Measurements from ENCODE around the gene COPG1. TPM values are rescaled to one million over a fixed set of nuclear protein-coding genes. Genes with fewer than 3 reads are reported as not detected.

Gene COPG1
- total RNA-seq, 3 donors from 2014 or later (not counting 1 experiment from before 2014, with no cell fraction given) = 127 to 141 (median 135) TPM

DNA sequence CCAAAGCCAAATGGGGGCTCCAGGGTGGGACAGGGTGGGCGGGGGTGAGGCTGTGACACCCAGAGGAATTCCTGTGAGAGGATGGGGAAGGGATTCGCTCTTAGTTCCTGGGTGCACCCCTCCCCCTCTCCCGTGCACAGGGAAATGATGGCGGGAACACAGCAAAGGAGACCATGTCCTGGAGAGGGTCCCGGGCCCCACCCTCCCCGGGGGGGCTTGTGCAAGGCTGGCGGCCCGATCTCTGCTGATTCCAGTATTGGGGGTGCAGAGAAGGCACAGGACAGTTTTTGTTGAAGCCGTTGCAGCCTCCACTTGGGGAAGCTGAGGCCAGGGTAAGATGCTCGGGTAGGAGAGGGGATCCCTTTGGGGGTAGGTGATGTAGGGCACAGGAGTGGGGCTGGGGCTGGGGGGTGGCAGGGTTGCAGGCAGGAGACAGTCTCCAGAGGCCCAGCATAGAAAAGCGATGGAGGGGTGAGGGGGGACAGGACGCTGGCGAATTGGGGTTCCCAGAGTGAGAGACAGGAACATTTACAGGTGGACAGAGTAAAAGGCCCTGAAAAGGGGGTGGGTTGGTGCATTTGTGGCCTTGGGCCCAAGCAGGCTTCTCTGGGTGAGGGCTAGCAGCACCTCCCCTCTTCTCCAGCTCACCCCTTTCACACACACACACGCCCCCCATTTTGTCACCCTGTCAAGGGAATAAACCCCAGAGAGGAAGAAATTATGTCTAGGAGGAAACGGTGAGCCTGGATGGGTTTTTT is 67.8 kb downstream of the COPG1 start:
- 37% methylated on average over 14 of the region's 15 CpGs for WGBS (ENCODE audit: insufficient coverage)
- Mint-ChIP-seq H3K27ac (peak overlapping the region in 1 of 2 donors; percentile 86), H3K36me3 (no peaks in the 10 kb centered on the region), H3K27me3 (ENCODE audit: low read depth in 2 of 2) (no peaks in the 10 kb centered on the region), H3K9me3 (no peaks in the 10 kb centered on the region), H3K4me1 (peaks cover 19 to 42% of the 10 kb centered on the region in 2 donors), H3K4me3 (peak overlapping the region; percentile 47)
- intact Hi-C loops (cut with micrococcal nuclease) = loop anchor here (2.0 kb wide), 1 partner anchor 38 kb away; the partner anchor contains the start of gene HMCES
- ATAC-seq = no peak
- peak overlapping the region; percentile 46 for H3K4me3 ChIP-seq (ENCODE audit: low read length)
- TF ChIP-seq, protein P1, sequence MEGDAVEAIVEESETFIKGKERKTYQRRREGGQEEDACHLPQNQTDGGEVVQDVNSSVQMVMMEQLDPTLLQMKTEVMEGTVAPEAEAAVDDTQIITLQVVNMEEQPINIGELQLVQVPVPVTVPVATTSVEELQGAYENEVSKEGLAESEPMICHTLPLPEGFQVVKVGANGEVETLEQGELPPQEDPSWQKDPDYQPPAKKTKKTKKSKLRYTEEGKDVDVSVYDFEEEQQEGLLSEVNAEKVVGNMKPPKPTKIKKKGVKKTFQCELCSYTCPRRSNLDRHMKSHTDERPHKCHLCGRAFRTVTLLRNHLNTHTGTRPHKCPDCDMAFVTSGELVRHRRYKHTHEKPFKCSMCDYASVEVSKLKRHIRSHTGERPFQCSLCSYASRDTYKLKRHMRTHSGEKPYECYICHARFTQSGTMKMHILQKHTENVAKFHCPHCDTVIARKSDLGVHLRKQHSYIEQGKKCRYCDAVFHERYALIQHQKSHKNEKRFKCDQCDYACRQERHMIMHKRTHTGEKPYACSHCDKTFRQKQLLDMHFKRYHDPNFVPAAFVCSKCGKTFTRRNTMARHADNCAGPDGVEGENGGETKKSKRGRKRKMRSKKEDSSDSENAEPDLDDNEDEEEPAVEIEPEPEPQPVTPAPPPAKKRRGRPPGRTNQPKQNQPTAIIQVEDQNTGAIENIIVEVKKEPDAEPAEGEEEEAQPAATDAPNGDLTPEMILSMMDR (IDR thresholded peaks at IDR 0.05) = no peak
- no peaks in the 10 kb centered on the region for H3K9me3 ChIP-seq (ENCODE audit: control insufficient read depth, insufficient read depth, low read length)
- no peaks in the 10 kb centered on the region for H3K36me3 ChIP-seq (ENCODE audit: control insufficient read depth, insufficient read depth, low read length)
- DNase-seq = no peak
- no peaks in the 10 kb centered on the region for H3K27me3 ChIP-seq (ENCODE audit: control insufficient read depth, insufficient read depth, low read length)
- H3K27ac ChIP-seq (ENCODE audit: low read length) = peak overlapping the region; percentile 41
- H3K4me1 ChIP-seq (ENCODE audit: control insufficient read depth, insufficient read depth, low read length) = peaks cover 30% of the 10 kb centered on the region

DNA sequence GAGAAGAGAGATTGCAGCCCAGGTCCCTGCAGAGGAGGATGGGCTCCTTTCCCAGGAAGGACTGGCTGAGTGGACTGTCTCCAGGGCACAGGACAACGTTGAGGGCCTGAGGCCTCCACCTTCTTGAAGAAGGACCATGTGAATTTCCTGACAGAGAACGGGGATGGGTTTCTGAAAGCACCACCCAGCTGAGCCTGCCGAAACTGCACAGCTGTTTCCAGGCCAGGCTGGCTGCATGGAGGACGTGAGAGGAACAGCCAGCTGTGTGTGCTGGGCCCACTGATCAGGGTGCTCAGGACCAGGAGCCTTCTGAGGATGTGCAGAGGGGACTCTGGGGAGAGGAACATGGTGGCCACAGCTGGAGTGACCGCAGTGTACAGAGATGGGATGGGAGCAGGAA is 68.4 kb downstream of the COPG1 start:
- H3K27ac ChIP-seq (ENCODE audit: low read length) = no peak overlapping the region
- Mint-ChIP-seq H3K36me3 (no peaks in the 10 kb centered on the region), H3K4me1 (peaks cover 13 to 35% of the 10 kb centered on the region in 2 donors), H3K9me3 (no peaks in the 10 kb centered on the region), H3K4me3 (no peak overlapping the region), H3K27ac (no peak overlapping the region), H3K27me3 (ENCODE audit: low read depth in 2 of 2) (no peaks in the 10 kb centered on the region)
- H3K9me3 ChIP-seq (ENCODE audit: control insufficient read depth, insufficient read depth, low read length) = no peaks in the 10 kb centered on the region
- no peak overlapping the region for H3K4me3 ChIP-seq (ENCODE audit: low read length)
- 53% methylated on average over 5 of the region's 5 CpGs for WGBS (ENCODE audit: insufficient coverage)
- H3K27me3 ChIP-seq (ENCODE audit: control insufficient read depth, insufficient read depth, low read length) = no peaks in the 10 kb centered on the region
- peaks cover 24% of the 10 kb centered on the region for H3K4me1 ChIP-seq (ENCODE audit: control insufficient read depth, insufficient read depth, low read length)
- no peak for DNase-seq
- no peak for ATAC-seq
- TF ChIP-seq, protein P1 (IDR thresholded peaks at IDR 0.05) = no peak
- no peaks in the 10 kb centered on the region for H3K36me3 ChIP-seq (ENCODE audit: control insufficient read depth, insufficient read depth, low read length)
- intact Hi-C loops (cut with micrococcal nuclease) = loop anchor here (2.0 kb wide), 1 partner anchor 39 kb away; the partner anchor contains the start of gene HMCES

DNA sequence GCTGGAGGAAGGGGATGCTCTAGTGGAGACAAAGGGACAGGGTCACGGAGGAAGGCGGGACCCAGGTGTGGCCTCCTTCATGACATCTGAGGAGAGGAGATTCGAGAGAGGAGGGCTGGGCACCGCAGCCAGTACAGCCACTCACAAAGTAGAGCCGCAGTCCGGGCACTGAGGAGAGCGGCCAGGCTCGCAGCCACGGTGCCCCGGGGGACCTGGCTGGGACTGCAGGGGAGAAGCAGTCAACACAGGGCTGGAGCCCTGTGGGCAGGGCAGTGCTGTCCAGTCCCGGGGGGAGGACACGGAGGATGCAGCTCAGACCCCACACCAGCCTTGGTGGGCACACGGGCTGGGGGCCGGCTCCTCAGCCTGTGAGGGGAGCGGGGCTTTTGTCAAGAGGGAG is 69.5 kb downstream of the COPG1 start:
- WGBS (ENCODE audit: insufficient coverage) = 90% methylated on average over 15 of the region's 15 CpGs
- Mint-ChIP-seq H3K4me1 (peaks cover 8 to 24% of the 10 kb centered on the region in 2 donors), H3K36me3 (no peaks in the 10 kb centered on the region), H3K27me3 (ENCODE audit: low read depth in 2 of 2) (no peaks in the 10 kb centered on the region), H3K4me3 (no peak overlapping the region), H3K27ac (no peak overlapping the region), H3K9me3 (no peaks in the 10 kb centered on the region)
- H3K4me3 ChIP-seq (ENCODE audit: low read length) = no peak overlapping the region
- H3K4me1 ChIP-seq (ENCODE audit: control insufficient read depth, insufficient read depth, low read length) = peaks cover 17% of the 10 kb centered on the region
- no peaks in the 10 kb centered on the region for H3K36me3 ChIP-seq (ENCODE audit: control insufficient read depth, insufficient read depth, low read length)
- intact Hi-C loops (cut with micrococcal nuclease) = no loop called here
- ATAC-seq (no peak), DNase-seq (no peak)
- no peaks in the 10 kb centered on the region for H3K27me3 ChIP-seq (ENCODE audit: control insufficient read depth, insufficient read depth, low read length)
- TF ChIP-seq, protein P1 (IDR thresholded peaks at IDR 0.05) = no peak
- no peaks in the 10 kb centered on the region for H3K9me3 ChIP-seq (ENCODE audit: control insufficient read depth, insufficient read depth, low read length)
- no peak overlapping the region for H3K27ac ChIP-seq (ENCODE audit: low read length)
